ENCODE data around the gene IREB2.
"Not testable (repeated sequence)": the region's sequence is repeated elsewhere in the genome, so short reads cannot be mapped to it uniquely, and the experiment has no call there.

- TF ChIP-seq CTCF (IDR thresholded peaks at IDR 0.05); EZH2 (IDR thresholded peaks at IDR 0.05; ENCODE audit: borderline replicate concordance, insufficient read depth, low read depth, low read length, poor library complexity, severe bottlenecking): not testable (repeated sequence)
Measured at GRCh38 chr15:78520035-78520434, 82.0 kb downstream of the IREB2 start.
